ENCODE data around the gene SMARCC2.

Gene SMARCC2

DNA sequence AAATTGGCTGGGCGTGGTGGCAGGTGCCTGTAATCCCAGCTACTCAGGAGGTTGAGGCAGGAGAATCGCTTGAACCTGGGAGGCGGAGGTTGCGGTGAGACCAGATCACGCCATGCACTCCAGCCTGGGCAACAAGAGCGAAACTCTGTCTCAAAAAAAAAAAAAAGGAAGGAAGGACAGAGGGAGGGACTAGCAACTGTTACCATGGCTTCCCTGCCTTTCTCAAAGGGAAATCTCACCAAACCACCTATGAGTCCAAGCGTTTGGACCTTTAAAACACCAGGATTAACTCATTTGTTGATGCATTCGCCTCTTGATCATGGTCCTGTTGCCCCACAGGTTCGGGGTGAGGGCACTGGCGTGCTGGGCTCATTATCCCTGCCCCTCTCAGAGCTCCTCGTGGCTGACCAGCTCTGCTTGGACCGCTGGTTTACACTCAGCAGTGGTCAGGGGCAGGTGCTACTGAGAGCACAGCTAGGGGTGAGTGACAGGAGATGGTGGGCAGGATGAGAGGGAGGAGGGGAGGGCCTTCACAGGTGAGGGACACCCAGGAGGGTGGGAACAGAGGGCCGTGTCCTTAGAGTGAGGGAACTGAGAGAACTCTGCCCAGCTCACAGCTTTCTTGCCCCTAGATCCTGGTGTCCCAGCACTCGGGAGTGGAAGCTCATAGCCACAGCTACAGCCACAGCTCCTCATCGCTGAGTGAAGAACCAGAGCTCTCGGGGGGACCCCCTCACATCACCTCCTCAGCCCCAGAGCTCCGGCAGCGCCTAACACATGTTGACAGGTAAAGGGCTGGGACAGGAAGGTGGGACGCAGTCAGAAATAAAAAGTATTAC lies 47.1 kb downstream of the SMARCC2 start:
- DNase-seq (ENCODE audit: insufficient read length, low spot score): no peak
- TF ChIP-seq POLR2A (IDR thresholded peaks at IDR 0.05; ENCODE audit: low read depth, low read length): no peak
- FAIRE-seq: no peak

DNA sequence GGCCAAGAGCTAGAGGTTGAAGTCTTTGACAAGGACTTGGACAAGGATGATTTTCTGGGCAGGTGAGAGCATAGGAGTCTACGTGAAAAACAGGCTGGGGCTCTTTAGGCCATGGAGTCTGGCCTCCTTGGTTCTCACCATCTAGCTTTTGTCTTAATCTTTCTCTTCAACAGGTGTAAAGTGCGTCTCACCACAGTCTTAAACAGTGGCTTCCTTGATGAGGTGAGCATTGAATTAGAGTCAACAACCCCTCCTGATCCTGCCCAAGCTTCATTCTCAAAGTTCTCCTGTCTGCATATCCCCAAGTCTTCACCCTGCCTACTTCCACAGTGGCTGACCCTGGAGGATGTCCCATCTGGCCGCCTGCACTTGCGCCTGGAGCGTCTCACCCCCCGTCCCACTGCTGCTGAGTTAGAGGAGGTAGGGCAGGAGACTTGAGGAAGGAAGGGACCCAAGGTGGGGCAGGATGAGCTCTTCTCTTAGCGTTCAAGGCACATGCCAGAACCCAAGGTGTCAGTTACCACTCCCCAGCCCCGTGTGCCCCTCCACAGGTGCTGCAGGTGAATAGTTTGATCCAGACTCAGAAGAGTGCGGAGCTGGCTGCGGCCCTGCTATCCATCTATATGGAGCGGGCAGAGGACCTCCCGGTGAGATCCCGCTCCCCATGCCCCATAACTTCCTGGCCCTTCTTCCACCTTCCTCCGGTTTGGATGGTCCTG lies 51.3 kb downstream of the SMARCC2 start:
- DNase-seq (ENCODE audit: insufficient read length, low spot score) (no peak), FAIRE-seq (no peak)
- TF ChIP-seq POLR2A (IDR thresholded peaks at IDR 0.05; ENCODE audit: low read depth, low read length): no peak

DNA sequence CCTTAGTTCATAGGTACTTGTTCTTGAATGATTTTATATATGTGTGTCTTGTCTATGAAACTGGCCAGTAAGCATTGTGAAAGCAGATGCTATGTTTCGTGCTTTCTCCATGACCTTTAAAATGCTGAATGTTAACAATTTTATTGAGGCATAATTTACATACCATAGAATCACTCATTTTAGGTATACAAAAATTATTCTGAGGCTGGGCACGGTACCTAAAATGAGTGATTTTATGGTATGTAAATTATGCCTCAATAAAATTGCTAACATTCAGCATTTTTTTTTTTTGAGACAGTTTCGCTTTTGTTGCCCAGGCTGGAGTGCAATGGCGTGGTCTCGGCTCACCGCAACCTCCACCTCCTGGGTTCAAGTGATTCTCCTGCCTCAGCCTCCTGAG lies 54.4 kb downstream of the SMARCC2 start:
- FAIRE-seq: no peak
- no peak for DNase-seq (ENCODE audit: insufficient read length, low spot score)
- no peak for TF ChIP-seq POLR2A (IDR thresholded peaks at IDR 0.05; ENCODE audit: low read depth, low read length)

DNA sequence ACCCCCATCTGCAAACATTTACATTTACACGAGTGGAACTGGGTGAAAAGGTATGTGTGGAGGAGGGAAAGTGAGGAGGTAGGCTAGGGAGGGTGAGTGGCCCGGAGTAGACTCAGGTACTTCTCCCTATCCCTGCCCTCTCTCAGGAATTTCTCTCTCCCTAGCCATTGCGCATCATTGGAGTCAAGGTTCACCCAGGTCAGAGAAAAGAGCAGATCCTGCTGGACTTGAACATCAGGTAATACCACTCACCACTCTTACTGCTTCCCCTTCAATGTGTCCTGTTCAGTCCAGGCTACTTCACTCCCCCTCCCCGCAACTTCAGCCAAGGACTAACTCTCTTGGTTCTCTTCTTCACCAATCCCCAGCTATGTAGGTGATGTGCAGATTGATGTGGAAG lies 58.4 kb downstream of the SMARCC2 start:
- FAIRE-seq: no peak
- DNase-seq (ENCODE audit: insufficient read length, low spot score): no peak
- TF ChIP-seq POLR2A (IDR thresholded peaks at IDR 0.05; ENCODE audit: low read depth, low read length): no peak

DNA sequence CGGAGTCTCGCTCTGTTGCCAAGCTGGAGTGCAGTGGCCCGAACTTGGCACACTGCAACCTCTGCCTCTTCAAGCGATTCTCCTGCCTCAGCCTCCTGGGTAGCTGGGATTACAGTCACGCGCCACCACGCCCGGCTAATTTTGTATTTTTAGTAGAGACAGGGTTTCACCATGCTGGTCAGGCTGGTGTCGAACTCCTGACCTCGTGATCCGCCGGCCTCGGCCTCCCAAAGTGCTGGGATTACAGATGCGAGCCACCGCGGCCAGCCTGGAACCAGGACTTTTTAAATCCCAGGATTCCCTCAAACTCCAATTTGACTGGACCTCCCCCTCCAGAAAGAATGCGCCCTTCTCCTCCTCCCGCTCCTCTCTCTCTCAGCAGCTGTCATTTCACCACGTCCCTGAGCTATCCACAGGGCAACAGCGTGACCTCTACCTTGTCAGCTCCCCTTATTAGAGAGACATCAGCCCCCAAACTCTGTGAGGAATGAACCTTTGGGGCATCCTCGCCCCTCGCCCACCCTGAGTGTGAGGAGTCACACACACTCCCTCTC lies 59.3 kb downstream of the SMARCC2 start:
- TF ChIP-seq POLR2A (IDR thresholded peaks at IDR 0.05; ENCODE audit: low read depth, low read length): no peak
- FAIRE-seq (no peak), DNase-seq (ENCODE audit: insufficient read length, low spot score) (no peak)

DNA sequence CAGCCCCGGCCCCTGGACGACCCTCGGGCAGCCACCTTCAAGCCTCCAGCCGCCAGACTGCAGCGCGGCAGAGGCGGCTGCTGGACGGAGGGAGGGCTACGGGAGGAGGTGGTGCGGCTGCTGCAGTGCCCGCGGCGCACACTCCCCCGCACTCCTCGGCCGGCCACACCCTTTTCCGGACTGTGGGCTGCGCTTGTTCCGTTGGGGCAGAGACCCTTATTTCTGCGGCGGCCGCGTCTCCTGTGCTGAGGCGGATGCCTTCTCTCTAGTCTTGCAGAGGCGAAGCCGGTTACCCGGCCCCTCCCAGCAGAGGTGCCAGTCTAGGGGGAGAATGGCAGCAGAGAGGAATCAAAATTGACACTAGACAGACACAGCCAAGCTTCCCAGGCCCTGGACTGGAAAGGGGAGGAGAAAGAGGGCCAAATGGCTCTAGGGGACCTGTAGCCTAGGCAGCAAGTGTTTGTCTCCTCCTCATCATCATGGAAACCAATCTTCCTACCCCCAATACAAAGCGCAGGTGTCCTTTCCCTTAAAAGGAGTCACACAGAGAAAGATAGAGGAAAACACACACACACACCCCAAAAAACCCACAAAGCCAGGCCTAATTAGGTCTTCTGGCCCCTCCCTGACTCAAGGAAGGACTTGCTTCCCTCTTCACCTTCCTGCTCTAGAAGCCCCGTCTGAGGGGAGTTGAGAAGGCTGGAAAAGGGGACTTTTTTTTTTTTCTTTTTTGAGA lies 59.9 kb downstream of the SMARCC2 start:
- DNase-seq (ENCODE audit: insufficient read length, low spot score): no peak
- FAIRE-seq: no peak
- TF ChIP-seq POLR2A (IDR thresholded peaks at IDR 0.05; ENCODE audit: low read depth, low read length): peak; percentile 66

DNA sequence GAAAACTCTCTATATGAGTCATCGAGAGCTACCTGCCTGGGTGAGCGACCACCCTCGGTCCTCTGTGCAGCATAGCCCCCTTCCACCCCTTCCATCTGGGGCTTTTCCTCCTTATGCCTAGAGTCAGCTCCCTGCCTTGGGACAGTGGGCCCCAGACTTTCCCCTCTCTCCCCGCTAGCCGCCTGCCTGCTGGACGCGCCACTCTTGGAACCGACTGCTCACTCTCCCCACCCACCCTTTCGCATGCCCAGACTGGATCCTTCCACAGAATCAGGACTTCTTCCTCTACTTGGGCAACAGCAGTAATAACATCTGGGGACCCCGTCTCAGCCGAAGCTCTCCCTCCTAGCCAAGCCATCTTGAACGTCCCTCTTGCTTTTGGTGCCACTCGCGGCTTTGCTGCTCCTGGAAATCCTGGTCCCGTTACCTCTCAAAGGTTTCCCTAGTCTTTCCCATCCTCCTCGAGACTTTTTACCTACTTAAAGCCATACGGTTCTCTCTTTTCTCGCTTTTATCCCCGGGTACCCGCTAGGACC lies 60.5 kb downstream of the SMARCC2 start:
- no peak for FAIRE-seq
- no peak for TF ChIP-seq POLR2A (IDR thresholded peaks at IDR 0.05; ENCODE audit: low read depth, low read length)
- no peak for DNase-seq (ENCODE audit: insufficient read length, low spot score)

DNA sequence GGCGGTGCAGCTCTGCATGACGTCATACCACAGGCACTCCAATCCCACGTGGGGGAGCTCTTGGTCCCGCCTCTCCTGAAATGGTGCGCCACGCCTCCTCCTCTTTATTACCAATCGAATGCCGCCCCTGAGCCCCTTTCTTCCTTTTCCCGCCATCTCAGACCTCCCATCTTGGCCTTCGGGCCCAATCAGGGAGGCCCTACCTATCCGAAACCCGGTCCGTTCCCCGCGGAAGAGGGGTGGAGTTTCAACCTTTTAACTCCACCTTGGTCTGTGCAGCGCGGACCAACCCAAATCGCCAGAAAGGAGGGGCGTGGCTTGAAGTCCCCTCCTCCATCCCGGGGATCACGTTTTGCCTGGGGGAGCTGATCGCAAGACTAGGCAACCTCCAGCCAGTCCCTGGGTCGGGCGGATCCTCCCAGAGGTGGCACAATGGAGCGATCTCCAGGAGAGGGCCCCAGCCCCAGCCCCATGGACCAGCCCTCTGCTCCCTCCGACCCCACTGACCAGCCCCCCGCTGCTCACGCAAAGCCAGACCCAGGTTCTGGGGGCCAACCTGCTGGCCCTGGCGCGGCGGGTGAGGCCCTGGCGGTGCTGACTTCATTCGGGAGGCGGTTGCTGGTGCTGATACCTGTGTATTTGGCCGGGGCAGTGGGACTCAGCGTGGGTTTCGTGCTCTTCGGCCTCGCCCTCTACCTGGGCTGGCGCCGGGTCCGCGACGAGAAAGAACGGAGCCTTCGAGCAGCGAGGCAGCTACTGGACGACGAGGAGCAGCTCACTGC lies 61.2 kb downstream of the SMARCC2 start, which contains the start of gene ESYT1:
Gene ESYT1, plus strand, starts transcription at position 380 of the 782 bp plus-strand sequence. Its CDS starts 53 bp downstream, at position 433.
- FAIRE-seq (peak; percentile 91), DNase-seq (ENCODE audit: insufficient read length, low spot score) (peak; percentile 93)
- peak; percentile 80 for TF ChIP-seq POLR2A (IDR thresholded peaks at IDR 0.05; ENCODE audit: low read depth, low read length)

DNA sequence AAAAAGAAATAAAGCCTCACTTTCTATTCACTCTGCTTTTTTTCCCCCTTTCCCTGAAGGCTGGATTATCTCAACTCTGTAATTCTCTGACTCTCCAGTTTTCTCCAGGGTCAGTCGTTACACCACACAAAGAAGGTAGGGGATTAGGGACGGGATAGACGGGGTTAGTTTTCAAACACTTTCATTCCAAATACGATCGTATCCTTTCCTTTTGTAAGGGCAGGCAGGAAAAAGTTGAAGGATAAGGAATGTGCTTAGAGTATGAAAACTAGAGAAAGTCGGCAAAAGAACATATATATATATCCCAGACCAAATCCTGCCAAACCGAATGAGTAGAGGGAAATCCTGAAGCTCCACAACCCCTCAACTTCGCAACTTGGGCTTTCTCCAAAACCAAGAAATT lies 61.8 kb downstream of the SMARCC2 start:
- FAIRE-seq (no peak), DNase-seq (ENCODE audit: insufficient read length, low spot score) (no peak)
- TF ChIP-seq POLR2A (IDR thresholded peaks at IDR 0.05; ENCODE audit: low read depth, low read length): no peak

DNA sequence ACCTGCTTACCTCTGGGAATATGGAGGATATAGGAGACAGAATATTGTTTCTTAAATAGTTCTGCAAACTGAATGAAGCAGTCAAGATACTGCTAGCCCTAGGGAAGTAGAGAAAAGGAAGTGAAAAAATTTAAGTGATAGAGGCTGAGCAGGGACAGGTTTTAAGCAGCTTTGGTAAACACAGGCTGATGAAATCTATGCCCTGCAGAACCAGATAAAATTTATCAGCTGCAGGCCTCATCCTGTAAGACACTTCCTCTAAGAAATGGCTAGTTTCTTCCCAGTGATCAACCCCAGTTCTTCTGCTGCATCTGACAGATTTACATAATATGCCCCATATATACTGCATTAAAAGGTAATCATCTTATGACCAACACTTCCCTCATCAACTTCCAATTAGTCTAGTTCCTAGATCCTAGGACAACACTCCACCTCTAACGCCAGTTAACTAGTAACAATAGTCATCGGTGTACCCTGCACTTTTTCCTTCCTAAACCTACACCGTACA lies 62.5 kb downstream of the SMARCC2 start:
- FAIRE-seq: no peak

DNA sequence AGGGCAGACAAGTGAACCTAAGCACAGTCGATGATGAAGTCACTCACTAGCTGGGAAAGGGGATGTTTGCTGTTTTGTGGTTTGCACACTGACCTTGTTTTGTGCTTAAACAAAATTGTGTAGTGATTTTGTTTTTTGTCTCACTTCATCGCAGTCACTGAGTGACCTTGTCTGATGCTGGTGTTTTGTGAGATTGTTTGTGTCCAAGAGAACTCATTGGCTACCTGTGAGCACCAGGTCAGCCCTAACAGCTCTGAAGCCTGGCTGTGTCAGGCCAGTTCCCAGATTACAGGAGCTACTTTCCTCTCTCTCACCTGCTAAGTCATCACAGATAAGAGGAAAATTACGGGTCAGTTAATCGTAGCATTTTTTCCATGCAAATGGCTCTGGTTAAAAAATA lies 65.2 kb downstream of the SMARCC2 start:
- no peak for FAIRE-seq
- no peak for TF ChIP-seq POLR2A (IDR thresholded peaks at IDR 0.05; ENCODE audit: low read depth, low read length)
- DNase-seq (ENCODE audit: insufficient read length, low spot score): no peak

More for the DNA sequence above, 62.5 kb downstream of the SMARCC2 start:
- no peak for DNase-seq (ENCODE audit: insufficient read length, low spot score)
- no peak for TF ChIP-seq POLR2A (IDR thresholded peaks at IDR 0.05; ENCODE audit: low read depth, low read length)

DNA sequence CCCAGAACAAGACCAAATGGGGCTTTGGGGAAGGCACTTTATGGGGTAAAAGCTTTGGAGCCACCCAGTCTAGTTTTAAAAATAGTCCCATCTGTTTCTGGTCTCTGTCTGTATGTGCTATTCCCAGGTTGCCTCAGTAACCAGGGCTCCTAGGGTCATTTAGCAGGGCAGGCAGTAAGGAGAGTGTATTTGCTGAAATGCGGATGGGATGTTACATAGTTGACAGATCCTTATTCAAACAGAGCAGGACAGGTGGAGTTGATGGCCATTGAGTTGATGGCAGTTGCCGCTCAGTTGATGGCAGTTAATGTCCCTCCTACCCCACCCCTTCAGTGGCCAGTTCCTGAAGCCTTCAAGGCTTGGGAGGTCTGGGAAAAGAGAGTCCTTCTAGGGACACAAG lies 66.6 kb downstream of the SMARCC2 start:
- TF ChIP-seq POLR2A (IDR thresholded peaks at IDR 0.05; ENCODE audit: low read depth, low read length): no peak
- no peak for DNase-seq (ENCODE audit: insufficient read length, low spot score)
- no peak for FAIRE-seq
